Measurements from ENCODE around the gene NDUFB2. TPM values are rescaled to one million over a fixed set of nuclear protein-coding genes. Genes with fewer than 3 reads are reported as not detected.

Gene NDUFB2
- total RNA-seq, 4 donors from 2014 or later = 69.9 to 284 (median 230) TPM

DNA sequence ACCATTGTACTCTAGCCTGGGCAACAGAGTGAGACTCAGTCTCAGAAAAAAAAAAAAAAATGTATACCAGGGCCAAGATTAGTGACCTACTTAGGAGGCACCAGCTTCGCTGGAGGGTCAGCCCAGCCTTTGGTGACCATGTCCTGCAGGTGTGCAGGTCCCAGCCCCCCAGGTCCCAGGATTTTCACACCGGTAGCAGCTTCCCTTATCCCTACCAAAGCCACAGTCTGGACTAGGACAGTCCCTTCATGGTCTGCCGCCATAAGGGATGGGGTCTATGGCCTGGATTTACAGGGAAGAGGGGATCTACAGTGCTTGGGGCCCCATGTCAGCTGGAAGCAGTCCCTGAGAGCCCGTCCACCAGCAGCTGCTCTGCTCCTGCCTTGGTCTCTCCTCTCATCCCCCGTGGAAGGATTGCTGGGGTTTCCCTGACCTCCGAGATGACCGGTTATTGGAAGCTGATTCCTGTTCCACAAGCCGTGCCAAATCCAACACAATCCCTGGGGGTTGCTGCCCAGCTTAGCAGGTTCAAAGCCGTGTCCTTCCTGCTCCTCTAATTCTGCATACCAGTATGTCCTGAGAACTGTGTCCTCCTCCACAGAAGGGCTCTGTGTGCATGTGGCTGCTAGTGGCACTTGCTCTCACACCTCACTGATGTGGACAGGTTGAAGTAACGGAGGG, 11.0 kb upstream of the NDUFB2 start:
- Histone ChIP-seq H3K27me3 (no peaks in the 10 kb centered on the region), H3K36me3 (peaks cover 0 to 25% (median 5%) of the 10 kb centered on the region in 4 donors), H3K9me3 (no peaks in the 10 kb centered on the region), H3K4me1 (no peaks in the 10 kb centered on the region), H3K4me3 (no peak overlapping the region), H3K27ac (no peak overlapping the region)
- intact Hi-C loops (cut with DNase I; ENCODE audit: low total_unique reads) (no loop called here), in situ Hi-C loops (cut with MboI; ENCODE audit: low pct_ligation_motif_present in 1 of 4, low pct_unique_long_range_greater_than_20kb in 1 of 4, low sequenced_read_pairs in 3 of 4) (loop anchor here (25.0 kb wide), 1 partner anchor 327 kb away; the partner anchor contains the start of gene MRPS33 (in 4 of the 4))
- no peak for DNase-seq
- TF ChIP-seq CTCF (IDR thresholded peaks at IDR 0.05) (no peak), POLR2A (IDR thresholded peaks at IDR 0.05) (no peak), POLR2AphosphoS5 (IDR thresholded peaks at IDR 0.05) (no peak), EP300 (IDR thresholded peaks at IDR 0.05; ENCODE audit: low read depth) (no peak)
- 86 to 89% methylated on average over 1 to 10 of the region's 10 CpGs for WGBS, 2 donors (ENCODE audit: low coverage in 1 of 2)

- in situ Hi-C loops (cut with MboI; ENCODE audit: low pct_ligation_motif_present in 1 of 4, low pct_unique_long_range_greater_than_20kb in 1 of 4, low sequenced_read_pairs in 3 of 4) (loop anchor here (25.0 kb wide), 1 partner anchor 325 kb away; the partner anchor contains the start of gene MRPS33 (in 4 of the 4)), intact Hi-C loops (cut with DNase I; ENCODE audit: low total_unique reads) (no loop called here)
- Histone ChIP-seq H3K9me3 (no peaks in the 10 kb centered on the region), H3K4me1 (no peaks in the 10 kb centered on the region), H3K4me3 (no peak overlapping the region), H3K27ac (no peak overlapping the region), H3K36me3 (peaks cover 0 to 19% (median 0%) of the 10 kb centered on the region in 4 donors), H3K27me3 (no peaks in the 10 kb centered on the region)
- 96% methylated on average over 11 of the region's 11 CpGs; no CpG with 5 or more reads in 1 of the 2 donors for WGBS, 2 donors (ENCODE audit: low coverage in 1 of 2)
- no peak for DNase-seq
- TF ChIP-seq EP300 (IDR thresholded peaks at IDR 0.05; ENCODE audit: low read depth) = no peak
- no peak for TF ChIP-seq POLR2A (IDR thresholded peaks at IDR 0.05)
- no peak for TF ChIP-seq CTCF (IDR thresholded peaks at IDR 0.05)
- TF ChIP-seq POLR2AphosphoS5 (IDR thresholded peaks at IDR 0.05) = no peak
Measured at GRCh38 chr7:140686921-140687320, 9.6 kb upstream of the NDUFB2 start.

DNA sequence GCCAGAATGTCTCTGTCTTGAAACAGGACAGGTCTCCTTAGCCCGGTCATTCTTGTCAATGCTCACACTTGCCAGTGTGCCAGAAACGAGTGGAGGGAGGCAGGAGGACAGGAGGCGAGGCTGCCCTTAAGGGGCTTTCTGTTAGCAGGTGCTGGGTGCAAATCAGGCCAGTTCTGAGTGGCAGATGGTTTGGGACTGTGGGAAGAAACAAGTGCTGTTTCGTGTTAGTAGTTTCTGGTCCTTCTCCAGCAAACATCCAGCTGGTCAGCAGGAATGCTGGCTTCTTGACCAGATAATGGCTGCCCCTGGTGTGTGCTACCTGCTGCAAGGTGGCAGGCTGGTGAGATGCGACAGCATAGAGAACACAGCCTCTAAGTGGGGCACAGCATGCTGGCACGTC, 8.2 kb upstream of the NDUFB2 start:
- no peaks in the 10 kb centered on the region for H3K4me1 ChIP-seq
- intact Hi-C loops (cut with DNase I; ENCODE audit: low total_unique reads) = no loop called here
- no peaks in the 10 kb centered on the region for H3K27me3 ChIP-seq
- in situ Hi-C loops (cut with MboI; ENCODE audit: low pct_ligation_motif_present in 1 of 4, low pct_unique_long_range_greater_than_20kb in 1 of 4, low sequenced_read_pairs in 3 of 4) = loop anchor here (25.0 kb wide), 1 partner anchor 324 kb away; the partner anchor contains the start of gene MRPS33 (in 4 of the 4)
- TF ChIP-seq EP300 (IDR thresholded peaks at IDR 0.05; ENCODE audit: low read depth) = no peak
- no peak for TF ChIP-seq CTCF (IDR thresholded peaks at IDR 0.05)
- TF ChIP-seq POLR2AphosphoS5 (IDR thresholded peaks at IDR 0.05) = no peak
- TF ChIP-seq POLR2A (IDR thresholded peaks at IDR 0.05) = no peak
- H3K36me3 ChIP-seq = peaks cover 0 to 15% (median 0%) of the 10 kb centered on the region in 4 donors
- H3K4me3 ChIP-seq = no peak overlapping the region
- WGBS, 2 donors (ENCODE audit: low coverage in 1 of 2) = 89% methylated on average over 6 of the region's 6 CpGs; no CpG with 5 or more reads in 1 of the 2 donors
- DNase-seq = no peak
- no peaks in the 10 kb centered on the region for H3K9me3 ChIP-seq
- no peak overlapping the region for H3K27ac ChIP-seq

DNA sequence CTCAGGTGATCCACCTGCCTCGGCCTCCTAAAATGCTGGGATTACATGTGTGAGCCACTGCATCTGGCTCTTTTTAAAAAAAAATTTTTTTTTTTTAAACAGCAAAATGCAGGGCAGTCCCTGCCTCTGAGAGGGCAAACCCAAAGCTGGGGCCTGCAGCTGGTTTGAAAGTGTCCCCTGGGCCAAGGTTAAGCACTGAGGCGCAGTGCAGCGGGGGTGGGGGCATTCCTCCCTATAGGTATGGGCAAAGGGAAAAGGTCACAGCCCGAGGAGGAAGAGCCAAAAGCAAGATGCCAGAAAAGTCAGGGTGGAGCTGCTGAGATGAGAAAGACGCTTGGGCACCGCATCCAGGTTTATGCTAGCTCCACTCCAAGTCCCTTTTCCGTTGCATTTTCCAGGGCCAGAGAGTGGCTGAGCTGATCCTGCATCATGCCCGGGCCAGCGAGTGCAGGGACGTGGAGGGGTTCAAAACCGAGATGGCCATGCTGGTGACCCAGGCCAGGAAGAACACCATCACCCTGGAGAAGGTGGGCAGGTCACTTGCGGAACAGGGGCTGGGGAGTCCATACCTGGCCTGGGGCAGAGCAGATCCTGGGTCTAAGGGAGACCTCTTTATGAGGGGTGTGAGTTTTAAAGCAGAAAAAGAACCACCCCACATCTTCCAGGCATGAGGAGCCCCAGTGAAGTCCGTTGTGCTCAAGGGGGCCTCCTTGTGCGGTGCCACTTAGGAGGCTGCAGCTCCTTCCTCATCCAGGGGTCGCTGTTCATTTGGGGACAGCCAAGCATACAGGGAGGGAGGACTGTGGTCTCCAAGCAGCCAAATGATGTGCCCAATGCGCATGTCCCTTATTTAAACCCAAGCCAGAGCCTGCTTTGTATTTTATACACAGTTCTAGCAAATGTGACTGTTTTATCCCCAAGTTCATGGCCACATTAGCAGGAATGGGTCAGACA, 7.0 kb upstream of the NDUFB2 start:
- Histone ChIP-seq H3K27ac (no peak overlapping the region), H3K4me1 (no peaks in the 10 kb centered on the region), H3K27me3 (no peaks in the 10 kb centered on the region), H3K9me3 (no peaks in the 10 kb centered on the region), H3K36me3 (peaks cover 0 to 15% (median 0%) of the 10 kb centered on the region in 4 donors), H3K4me3 (no peak overlapping the region)
- WGBS, 2 donors (ENCODE audit: low coverage in 1 of 2) = 91 to 95% methylated on average over 7 to 16 of the region's 16 CpGs
- in situ Hi-C loops (cut with MboI; ENCODE audit: low pct_ligation_motif_present in 1 of 4, low pct_unique_long_range_greater_than_20kb in 1 of 4, low sequenced_read_pairs in 3 of 4) = loop anchor here (25.0 kb wide), 1 partner anchor 323 kb away; the partner anchor contains the start of gene MRPS33 (in 4 of the 4)
- TF ChIP-seq EP300 (IDR thresholded peaks at IDR 0.05; ENCODE audit: low read depth) (no peak), POLR2A (IDR thresholded peaks at IDR 0.05) (no peak), POLR2AphosphoS5 (IDR thresholded peaks at IDR 0.05) (no peak), CTCF (IDR thresholded peaks at IDR 0.05) (no peak)
- intact Hi-C loops (cut with DNase I; ENCODE audit: low total_unique reads) = no loop called here
- no peak for DNase-seq

Data from transverse colon (tissue), 4 donors.